Liver (tissue), 3 donors: ENCODE data around the gene PXDN.

Source experiments
- EGR1 ChIP-seq, 2 donors: IDR thresholded peaks; 2 replicates each; pipeline ENCODE4 v1.6.1; 2016 to 2018; ENCODE audit warnings: antibody characterized with exemption in 2 of 2, low read depth in 2 of 2
- HNF4A ChIP-seq, 2 donors: conservative IDR thresholded peaks; 2 replicates each; pipeline ENCODE4 v1.6.1; 2016; ENCODE audit warnings: antibody characterized with exemption in 2 of 2, mild to moderate bottlenecking in 2 of 2
- RAD21 ChIP-seq, 2 donors: IDR thresholded peaks; 2 replicates each; pipeline ENCODE4 v1.6.1; 2016; ENCODE audit warnings: antibody characterized with exemption in 2 of 2, mild to moderate bottlenecking in 2 of 2
- TAF1 ChIP-seq: conservative IDR thresholded peaks from 2 replicates; pipeline ENCODE4 v1.6.1; 2016; ENCODE audit warnings: antibody characterized with exemption, mild to moderate bottlenecking
- YY1 ChIP-seq: IDR thresholded peaks from 2 replicates; pipeline ENCODE4 v1.6.1; 2016; ENCODE audit warnings: antibody characterized with exemption, mild to moderate bottlenecking
- TF ChIP-seq, protein P1 (sequence below): fragments of 150-350 bp; IDR thresholded peaks from 2 replicates; pipeline ENCODE4 v1.5.1; 2017; ENCODE audit warnings: improper control_type of control experiment, low read depth, low read length; ENCODE audit not compliant: missing input control
- TF ChIP-seq, protein P2 (sequence below): IDR thresholded peaks from 2 replicates; pipeline ENCODE4 v1.6.1; 2016; ENCODE audit warnings: antibody characterized with exemption, mild to moderate bottlenecking
- TF ChIP-seq, protein P3 (sequence below): IDR thresholded peaks from 2 replicates; pipeline ENCODE4 v1.6.1; 2016; ENCODE audit warnings: antibody characterized with exemption
- TF ChIP-seq, protein P4 (sequence below): IDR thresholded peaks from 2 replicates; pipeline ENCODE4 v1.6.1; 2016; ENCODE audit warnings: antibody characterized with exemption
- donor health status: healthy.
- donor health status: healthy.

DNA sequence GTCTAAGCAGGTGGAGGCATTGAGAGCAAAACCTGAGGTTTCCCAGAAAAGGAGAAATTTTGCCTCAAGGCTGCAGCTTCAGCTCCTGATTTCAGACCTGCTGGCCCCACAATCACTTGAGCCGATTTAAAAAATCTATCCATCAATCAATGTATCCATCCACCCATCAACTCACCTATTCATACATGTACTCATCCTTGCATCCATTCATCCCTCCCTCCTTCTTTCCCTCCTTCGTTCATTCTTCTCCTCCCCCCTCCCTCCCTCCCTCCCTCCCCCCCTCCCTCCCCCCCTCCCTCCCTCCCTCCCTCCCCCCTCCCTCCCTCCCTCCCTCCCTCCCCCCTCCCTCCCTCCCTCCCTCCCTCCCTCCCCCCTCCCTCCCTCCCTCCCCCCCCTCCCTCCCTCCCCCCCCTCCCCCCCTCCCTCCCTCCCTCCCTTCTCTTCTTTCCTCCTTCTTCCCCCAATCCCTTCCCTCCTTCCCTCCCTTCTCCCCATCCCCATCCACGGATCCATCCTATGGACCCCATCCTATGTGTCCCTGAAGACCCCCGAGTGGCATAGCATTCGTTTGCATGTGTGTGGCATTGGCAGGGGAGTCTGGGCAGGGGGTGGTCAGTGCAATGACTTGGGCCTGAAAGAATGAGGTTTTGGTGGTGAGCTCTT is 6.1 kb upstream of the PXDN start:
- TF ChIP-seq, protein P1, sequence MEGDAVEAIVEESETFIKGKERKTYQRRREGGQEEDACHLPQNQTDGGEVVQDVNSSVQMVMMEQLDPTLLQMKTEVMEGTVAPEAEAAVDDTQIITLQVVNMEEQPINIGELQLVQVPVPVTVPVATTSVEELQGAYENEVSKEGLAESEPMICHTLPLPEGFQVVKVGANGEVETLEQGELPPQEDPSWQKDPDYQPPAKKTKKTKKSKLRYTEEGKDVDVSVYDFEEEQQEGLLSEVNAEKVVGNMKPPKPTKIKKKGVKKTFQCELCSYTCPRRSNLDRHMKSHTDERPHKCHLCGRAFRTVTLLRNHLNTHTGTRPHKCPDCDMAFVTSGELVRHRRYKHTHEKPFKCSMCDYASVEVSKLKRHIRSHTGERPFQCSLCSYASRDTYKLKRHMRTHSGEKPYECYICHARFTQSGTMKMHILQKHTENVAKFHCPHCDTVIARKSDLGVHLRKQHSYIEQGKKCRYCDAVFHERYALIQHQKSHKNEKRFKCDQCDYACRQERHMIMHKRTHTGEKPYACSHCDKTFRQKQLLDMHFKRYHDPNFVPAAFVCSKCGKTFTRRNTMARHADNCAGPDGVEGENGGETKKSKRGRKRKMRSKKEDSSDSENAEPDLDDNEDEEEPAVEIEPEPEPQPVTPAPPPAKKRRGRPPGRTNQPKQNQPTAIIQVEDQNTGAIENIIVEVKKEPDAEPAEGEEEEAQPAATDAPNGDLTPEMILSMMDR: no peak
- no peak for TF ChIP-seq YY1
- TF ChIP-seq HNF4A (conservative IDR thresholded peaks at IDR 0.05): no peak
- no peak for TF ChIP-seq RAD21 (IDR thresholded peaks at IDR 0.05)
- TF ChIP-seq, protein P2, sequence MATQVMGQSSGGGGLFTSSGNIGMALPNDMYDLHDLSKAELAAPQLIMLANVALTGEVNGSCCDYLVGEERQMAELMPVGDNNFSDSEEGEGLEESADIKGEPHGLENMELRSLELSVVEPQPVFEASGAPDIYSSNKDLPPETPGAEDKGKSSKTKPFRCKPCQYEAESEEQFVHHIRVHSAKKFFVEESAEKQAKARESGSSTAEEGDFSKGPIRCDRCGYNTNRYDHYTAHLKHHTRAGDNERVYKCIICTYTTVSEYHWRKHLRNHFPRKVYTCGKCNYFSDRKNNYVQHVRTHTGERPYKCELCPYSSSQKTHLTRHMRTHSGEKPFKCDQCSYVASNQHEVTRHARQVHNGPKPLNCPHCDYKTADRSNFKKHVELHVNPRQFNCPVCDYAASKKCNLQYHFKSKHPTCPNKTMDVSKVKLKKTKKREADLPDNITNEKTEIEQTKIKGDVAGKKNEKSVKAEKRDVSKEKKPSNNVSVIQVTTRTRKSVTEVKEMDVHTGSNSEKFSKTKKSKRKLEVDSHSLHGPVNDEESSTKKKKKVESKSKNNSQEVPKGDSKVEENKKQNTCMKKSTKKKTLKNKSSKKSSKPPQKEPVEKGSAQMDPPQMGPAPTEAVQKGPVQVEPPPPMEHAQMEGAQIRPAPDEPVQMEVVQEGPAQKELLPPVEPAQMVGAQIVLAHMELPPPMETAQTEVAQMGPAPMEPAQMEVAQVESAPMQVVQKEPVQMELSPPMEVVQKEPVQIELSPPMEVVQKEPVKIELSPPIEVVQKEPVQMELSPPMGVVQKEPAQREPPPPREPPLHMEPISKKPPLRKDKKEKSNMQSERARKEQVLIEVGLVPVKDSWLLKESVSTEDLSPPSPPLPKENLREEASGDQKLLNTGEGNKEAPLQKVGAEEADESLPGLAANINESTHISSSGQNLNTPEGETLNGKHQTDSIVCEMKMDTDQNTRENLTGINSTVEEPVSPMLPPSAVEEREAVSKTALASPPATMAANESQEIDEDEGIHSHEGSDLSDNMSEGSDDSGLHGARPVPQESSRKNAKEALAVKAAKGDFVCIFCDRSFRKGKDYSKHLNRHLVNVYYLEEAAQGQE: no peak
- TF ChIP-seq, protein P3, sequence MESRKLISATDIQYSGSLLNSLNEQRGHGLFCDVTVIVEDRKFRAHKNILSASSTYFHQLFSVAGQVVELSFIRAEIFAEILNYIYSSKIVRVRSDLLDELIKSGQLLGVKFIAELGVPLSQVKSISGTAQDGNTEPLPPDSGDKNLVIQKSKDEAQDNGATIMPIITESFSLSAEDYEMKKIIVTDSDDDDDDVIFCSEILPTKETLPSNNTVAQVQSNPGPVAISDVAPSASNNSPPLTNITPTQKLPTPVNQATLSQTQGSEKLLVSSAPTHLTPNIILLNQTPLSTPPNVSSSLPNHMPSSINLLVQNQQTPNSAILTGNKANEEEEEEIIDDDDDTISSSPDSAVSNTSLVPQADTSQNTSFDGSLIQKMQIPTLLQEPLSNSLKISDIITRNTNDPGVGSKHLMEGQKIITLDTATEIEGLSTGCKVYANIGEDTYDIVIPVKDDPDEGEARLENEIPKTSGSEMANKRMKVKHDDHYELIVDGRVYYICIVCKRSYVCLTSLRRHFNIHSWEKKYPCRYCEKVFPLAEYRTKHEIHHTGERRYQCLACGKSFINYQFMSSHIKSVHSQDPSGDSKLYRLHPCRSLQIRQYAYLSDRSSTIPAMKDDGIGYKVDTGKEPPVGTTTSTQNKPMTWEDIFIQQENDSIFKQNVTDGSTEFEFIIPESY: no peak
- TF ChIP-seq, protein P4, sequence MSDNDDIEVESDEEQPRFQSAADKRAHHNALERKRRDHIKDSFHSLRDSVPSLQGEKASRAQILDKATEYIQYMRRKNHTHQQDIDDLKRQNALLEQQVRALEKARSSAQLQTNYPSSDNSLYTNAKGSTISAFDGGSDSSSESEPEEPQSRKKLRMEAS: no peak
- no peak for TF ChIP-seq EGR1 (IDR thresholded peaks at IDR 0.05; ENCODE audit: low read depth in 2 of 2)
- no peak for TF ChIP-seq TAF1
